GM12891 (cell line): ENCODE data around the gene HACD2.

ENCODE experiments used
- PAX5 ChIP-seq: IDR thresholded peaks from 2 replicates; pipeline ENCODE4 v1.6.1; 2011; ENCODE audit warnings: low read length, moderate library complexity, mild to moderate bottlenecking; ENCODE audit not compliant: insufficient read depth, severe bottlenecking
- POLR2A ChIP-seq: IDR thresholded peaks from 2 replicates; pipeline ENCODE4 v1.6.1; 2011; ENCODE audit warnings: low read depth, low read length, control low read depth
- POLR2AphosphoS5 ChIP-seq: IDR thresholded peaks from 2 replicates; pipeline ENCODE4 v1.6.1; 2011; ENCODE audit warnings: low read depth, low read length, control low read depth
- SPI1 ChIP-seq: IDR thresholded peaks from 2 replicates; pipeline ENCODE4 v1.6.1; 2011; ENCODE audit warnings: low read depth, low read length, control low read depth
- TAF1 ChIP-seq: IDR thresholded peaks from 2 replicates; pipeline ENCODE4 v1.6.1; 2011; ENCODE audit warnings: low read depth, low read length, control low read depth

- TF ChIP-seq POLR2AphosphoS5 (no peak), POLR2A (no peak), TAF1 (no peak), PAX5 (no peak), SPI1 (no peak)
Observed at GRCh38 chr3:123559040-123559861, 25.6 kb downstream of the HACD2 start.
